IPS DF 6.9 (cell line): ENCODE results near the gene FHIT.

ENCODE experiments used
- DNase-seq: peaks from one replicate; pipeline ENCODE4 v3.0.0-alpha.2; 2013; ENCODE audit warnings: low read depth, low spot score
- H3K27ac ChIP-seq: one replicate; pipeline ENCODE4 v1.5.1; 2013; ENCODE audit warnings: low read length, control low read depth
- H3K27me3 ChIP-seq: 2 replicates; pipeline ENCODE4 v1.6.1; 2013; ENCODE audit warnings: mild to moderate bottlenecking, low read length; ENCODE audit not compliant: control insufficient read depth, insufficient read depth
- H3K36me3 ChIP-seq: 2 replicates; pipeline ENCODE4 v1.6.1; 2013; ENCODE audit warnings: low read length; ENCODE audit not compliant: control insufficient read depth, insufficient read depth
- H3K4me1 ChIP-seq: 2 replicates; pipeline ENCODE4 v1.6.1; 2013; ENCODE audit warnings: low read length; ENCODE audit not compliant: control insufficient read depth, insufficient read depth
- H3K4me3 ChIP-seq: 2 replicates; pipeline ENCODE4 v1.5.1; 2013; ENCODE audit warnings: mild to moderate bottlenecking, low read length
- H3K9me3 ChIP-seq: 2 replicates; pipeline ENCODE4 v1.6.1; 2013; ENCODE audit warnings: low read length, inconsistent platforms; ENCODE audit not compliant: control insufficient read depth, insufficient read depth
- WGBS: extraction: QIAGEN DNeasy Blood & Tissue Kit; methylation state at CpG from one replicate; pipeline ENCODE4 v1.1.7; 2013; ENCODE audit warnings: mixed read lengths, missing lambda C conversion rate; ENCODE audit not compliant: insufficient read length, insufficient coverage; 5-methylcytosine and 5-hydroxymethylcytosine counted together

Gene FHIT

DNA sequence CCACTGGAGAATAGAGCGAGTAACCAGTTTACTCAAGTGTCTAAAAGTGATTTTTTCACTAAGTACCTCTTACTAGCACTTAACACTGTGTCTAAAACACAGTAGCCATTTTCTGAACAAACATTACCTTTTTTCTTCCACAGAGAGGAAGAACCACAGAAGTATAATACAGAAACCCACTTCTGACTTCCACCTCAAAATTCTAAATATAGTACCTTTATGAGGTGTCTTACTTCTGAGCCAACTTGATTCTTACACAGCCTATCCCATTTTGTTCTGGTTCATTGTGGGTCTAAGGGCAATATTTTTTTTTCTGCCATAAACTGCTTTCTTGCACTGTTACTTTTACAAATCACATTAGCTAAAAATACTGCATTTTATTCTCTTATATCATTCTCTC lies 821.0 kb downstream of the FHIT start:
- Histone ChIP-seq H3K4me1 (no peaks in the 10 kb centered on the region; the same call in 1 of the 2 replicates), H3K36me3 (no peaks in the 10 kb centered on the region), H3K27me3 (no peaks in the 10 kb centered on the region), H3K4me3 (no peak overlapping the region), H3K9me3 (no peaks in the 10 kb centered on the region), H3K27ac (no peak overlapping the region)
- WGBS = no CpG with 5 or more reads among the region's 1 CpG
- DNase-seq = no peak

DNA sequence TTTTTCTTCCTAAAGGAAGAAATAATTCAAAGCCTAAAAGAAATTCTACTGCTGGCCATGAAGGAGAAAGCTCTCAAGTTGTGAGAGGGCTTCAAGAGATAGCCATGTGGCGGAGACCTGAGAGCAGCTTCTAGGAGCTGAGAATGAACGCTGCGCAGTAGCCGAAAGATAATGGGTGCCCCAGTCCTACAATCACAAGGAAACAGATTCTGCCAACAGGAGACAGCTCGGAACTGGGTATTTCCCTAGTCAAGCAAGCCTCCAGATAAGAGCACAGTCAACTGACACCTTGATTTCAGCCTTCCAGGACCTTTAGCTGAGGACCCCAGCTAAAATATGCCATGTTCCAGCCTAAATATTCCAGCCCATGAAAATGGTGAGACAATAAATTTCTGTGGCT lies 824.1 kb downstream of the FHIT start:
- no peaks in the 10 kb centered on the region for H3K9me3 ChIP-seq
- H3K36me3 ChIP-seq = no peaks in the 10 kb centered on the region
- WGBS = no CpG with 5 or more reads among the region's 5 CpGs
- no peak overlapping the region for H3K4me3 ChIP-seq
- DNase-seq = no peak
- H3K27ac ChIP-seq = no peak overlapping the region
- no peaks in the 10 kb centered on the region for H3K27me3 ChIP-seq
- H3K4me1 ChIP-seq = no peaks in the 10 kb centered on the region; the same call in 1 of the 2 replicates

DNA sequence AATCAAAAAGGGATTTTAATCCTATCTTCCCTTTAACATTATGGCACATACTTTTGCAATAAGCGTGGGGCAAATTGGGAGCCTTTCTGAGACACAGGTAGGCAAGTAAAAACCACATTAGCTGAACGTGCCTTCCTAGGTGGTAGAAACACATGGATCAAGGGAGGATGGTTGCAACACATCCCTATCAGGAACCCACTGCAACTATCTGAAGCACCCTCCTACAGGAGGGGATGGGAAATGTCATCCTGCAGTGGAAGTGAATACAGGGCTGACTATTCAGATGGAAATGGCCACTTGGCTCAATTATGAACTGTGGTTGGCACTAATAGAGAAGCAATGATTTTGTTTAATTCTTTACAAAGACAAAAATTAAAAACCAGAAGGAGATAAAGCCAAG lies 826.3 kb downstream of the FHIT start:
- H3K4me1 ChIP-seq = no peaks in the 10 kb centered on the region; the same call in 1 of the 2 replicates
- no peak overlapping the region for H3K4me3 ChIP-seq
- H3K36me3 ChIP-seq = no peaks in the 10 kb centered on the region
- DNase-seq = no peak
- H3K9me3 ChIP-seq = no peaks in the 10 kb centered on the region
- no peak overlapping the region for H3K27ac ChIP-seq
- no peaks in the 10 kb centered on the region for H3K27me3 ChIP-seq
- no CpG with 5 or more reads among the region's 2 CpGs for WGBS

- Histone ChIP-seq H3K27me3 (no peaks in the 10 kb centered on the region), H3K4me3 (no peak overlapping the region), H3K27ac (no peak overlapping the region), H3K36me3 (no peaks in the 10 kb centered on the region), H3K9me3 (no peaks in the 10 kb centered on the region), H3K4me1 (no peaks in the 10 kb centered on the region; the same call in 1 of the 2 replicates)
- no peak for DNase-seq
- WGBS = no CpG with 5 or more reads among the region's 3 CpGs
These were observed 827.2 kb downstream of the FHIT start for GRCh38 chr3:60424034-60424433.

DNA sequence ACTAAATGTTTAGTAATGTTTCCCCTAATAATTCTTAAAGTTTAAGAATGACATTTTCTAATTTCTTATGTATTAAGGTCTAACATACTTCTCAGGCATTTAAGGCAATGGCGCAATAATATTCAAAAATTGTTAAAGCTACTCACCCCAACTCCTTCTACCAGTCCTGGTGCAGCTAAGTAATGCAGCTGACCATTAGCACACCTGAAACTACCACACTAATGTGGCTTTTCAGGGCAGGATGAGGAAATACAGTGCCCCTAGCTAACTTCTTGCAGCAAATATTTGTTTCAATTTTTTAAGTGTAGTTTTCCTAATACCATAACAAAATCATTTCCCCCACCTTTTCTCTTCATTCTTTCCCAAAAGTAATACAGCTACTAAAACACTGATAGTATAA lies 827.7 kb downstream of the FHIT start:
- no peak overlapping the region for H3K27ac ChIP-seq
- H3K9me3 ChIP-seq = no peaks in the 10 kb centered on the region
- no CpG with 5 or more reads among the region's 1 CpG for WGBS
- no peak overlapping the region for H3K4me3 ChIP-seq
- H3K27me3 ChIP-seq = no peaks in the 10 kb centered on the region
- H3K4me1 ChIP-seq = no peaks in the 10 kb centered on the region; the same call in 1 of the 2 replicates
- DNase-seq = no peak
- no peaks in the 10 kb centered on the region for H3K36me3 ChIP-seq

- DNase-seq = no peak
- WGBS = no CpG with 5 or more reads among the region's 3 CpGs
- no peak overlapping the region for H3K27ac ChIP-seq
- no peaks in the 10 kb centered on the region for H3K27me3 ChIP-seq
- H3K4me3 ChIP-seq = no peak overlapping the region
- no peaks in the 10 kb centered on the region; the same call in 1 of the 2 replicates for H3K4me1 ChIP-seq
- H3K36me3 ChIP-seq = no peaks in the 10 kb centered on the region
- H3K9me3 ChIP-seq = no peaks in the 10 kb centered on the region
These were observed 829.4 kb downstream of the FHIT start for GRCh38 chr3:60421749-60422446.

DNA sequence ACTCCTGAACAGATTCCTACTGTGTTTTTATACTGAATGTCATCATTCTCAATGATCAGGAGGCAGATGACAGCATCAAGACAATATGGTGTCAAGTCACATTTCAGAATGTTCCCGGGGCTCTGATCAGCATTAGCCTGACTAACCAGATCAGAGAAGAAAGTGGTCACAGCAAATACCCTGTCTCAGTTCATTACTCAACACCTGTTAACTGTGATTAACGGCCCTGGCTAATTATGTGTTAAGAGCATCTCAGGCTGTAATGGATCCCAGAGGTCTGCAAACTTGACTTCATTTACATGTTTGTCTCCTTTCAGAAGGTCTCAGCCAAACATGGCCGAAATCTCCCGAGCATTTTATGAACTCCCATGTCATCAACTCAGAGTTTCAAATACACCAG lies 833.7 kb downstream of the FHIT start:
- no peak for DNase-seq
- no peak overlapping the region for H3K27ac ChIP-seq
- WGBS = no CpG with 5 or more reads among the region's 4 CpGs
- no peaks in the 10 kb centered on the region for H3K27me3 ChIP-seq
- H3K36me3 ChIP-seq = no peaks in the 10 kb centered on the region
- H3K4me1 ChIP-seq = no peaks in the 10 kb centered on the region; the same call in 1 of the 2 replicates
- H3K9me3 ChIP-seq = no peaks in the 10 kb centered on the region
- H3K4me3 ChIP-seq = no peak overlapping the region

DNA sequence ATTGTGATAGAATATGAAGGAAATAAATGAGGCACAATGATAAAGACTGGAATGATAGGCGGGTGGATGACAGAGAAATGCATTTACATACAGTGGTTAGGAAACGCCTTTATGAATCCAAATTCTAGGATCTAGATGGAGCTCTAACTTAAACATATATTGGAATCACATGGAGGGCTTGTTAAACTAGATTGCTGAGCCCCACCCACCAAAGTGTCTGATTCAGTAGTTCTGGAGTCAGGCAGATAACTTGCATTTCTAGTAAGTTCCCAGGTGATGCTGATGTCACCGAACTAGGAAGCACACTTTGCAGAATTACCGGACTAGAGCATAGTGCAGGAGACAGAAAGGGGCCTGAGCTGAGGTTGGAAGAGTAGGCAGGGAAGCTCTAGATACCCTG lies 837.2 kb downstream of the FHIT start:
- WGBS = no CpG with 5 or more reads among the region's 4 CpGs
- Histone ChIP-seq H3K9me3 (no peaks in the 10 kb centered on the region), H3K27ac (no peak overlapping the region), H3K27me3 (no peaks in the 10 kb centered on the region), H3K4me1 (peaks cover 1% of the 10 kb centered on the region; the same call in 1 of the 2 replicates), H3K36me3 (no peaks in the 10 kb centered on the region), H3K4me3 (no peak overlapping the region)
- DNase-seq = no peak

DNA sequence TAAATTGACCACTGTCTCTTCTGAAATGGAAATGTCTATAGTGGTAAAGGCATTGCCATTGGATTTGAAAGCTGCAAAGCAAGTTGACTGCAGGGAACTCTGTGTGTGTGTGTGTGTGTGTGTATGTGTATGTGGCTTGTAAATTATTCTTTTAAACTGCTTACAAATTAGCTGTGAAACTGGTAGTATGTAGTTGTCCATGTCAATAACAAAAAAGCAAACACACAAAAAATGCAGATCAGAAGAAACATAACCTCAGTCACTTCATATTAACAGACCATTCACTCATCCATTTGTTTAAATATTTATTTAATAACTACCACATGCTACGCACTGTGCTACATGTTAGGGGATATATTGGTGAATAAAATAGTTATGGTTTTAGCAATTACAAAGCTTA lies 837.7 kb downstream of the FHIT start:
- Histone ChIP-seq H3K36me3 (no peaks in the 10 kb centered on the region), H3K4me3 (no peak overlapping the region), H3K9me3 (no peaks in the 10 kb centered on the region), H3K4me1 (peaks cover 1% of the 10 kb centered on the region; the same call in 1 of the 2 replicates), H3K27me3 (no peaks in the 10 kb centered on the region), H3K27ac (no peak overlapping the region)
- DNase-seq = no peak
- WGBS = no CpG with 5 or more reads among the region's 1 CpG

- H3K4me3 ChIP-seq = no peak overlapping the region
- no peak overlapping the region for H3K27ac ChIP-seq
- H3K36me3 ChIP-seq = no peaks in the 10 kb centered on the region
- H3K9me3 ChIP-seq = no peaks in the 10 kb centered on the region
- H3K4me1 ChIP-seq = no peaks in the 10 kb centered on the region
- no peaks in the 10 kb centered on the region for H3K27me3 ChIP-seq
- DNase-seq = no peak
- WGBS = no CpG with 5 or more reads among the region's 4 CpGs
These were observed 847.4 kb downstream of the FHIT start for GRCh38 chr3:60403866-60404265.

GRCh38 chr3:60402931-60403330 lies 848.3 kb downstream of the FHIT start:
- no CpG with 5 or more reads among the region's 2 CpGs for WGBS
- no peak overlapping the region for H3K27ac ChIP-seq

More at GRCh38 chr3:60402931-60403330, 848.3 kb downstream of the FHIT start:
- Histone ChIP-seq H3K36me3 (no peaks in the 10 kb centered on the region), H3K4me1 (no peaks in the 10 kb centered on the region), H3K4me3 (no peak overlapping the region), H3K9me3 (no peaks in the 10 kb centered on the region), H3K27me3 (no peaks in the 10 kb centered on the region)
- DNase-seq = no peak
